GM23248 (cell line): ENCODE results near the gene STK24.

ENCODE experiments used
- EZH2 ChIP-seq: fragments of 200-600 bp; sonication (generic); IDR thresholded peaks from 2 replicates; pipeline ENCODE4 v1.6.1; 2018; ENCODE audit warnings: antibody characterized with exemption, mild to moderate bottlenecking; ENCODE audit not compliant: insufficient read depth, poor library complexity, severe bottlenecking
- EZH2phosphoT487 ChIP-seq: fragments of 200-600 bp; sonication (generic); IDR thresholded peaks from 2 replicates; pipeline ENCODE4 v1.6.1; 2018; ENCODE audit warnings: antibody characterized with exemption, moderate library complexity, mild to moderate bottlenecking, low read depth; ENCODE audit not compliant: insufficient read depth

GRCh38 chr13:98559169-98559568 lies 17.7 kb downstream of the STK24 start:
- no peak for TF ChIP-seq EZH2
- TF ChIP-seq EZH2phosphoT487 = no peak
